ENCODE data around the gene CDK3.

GRCh38 chr17:76025294-76025693, 24.6 kb downstream of the CDK3 start:
- TF ChIP-seq EZH2 (IDR thresholded peaks at IDR 0.05), result no peak
- TF ChIP-seq POLR2AphosphoS5 (IDR thresholded peaks at IDR 0.05; ENCODE audit: borderline replicate concordance, low read depth, low read length), result no peak

Data from SK-N-MC (cell line).